ENCODE data around the gene SNX33.
A peak's percentile ranks its signal among the peaks of the same experiment; 100 is the strongest.
"Not testable (repeated sequence)": the region's sequence is repeated elsewhere in the genome, so short reads cannot be mapped to it uniquely, and the experiment has no call there.

Gene SNX33, protein sequence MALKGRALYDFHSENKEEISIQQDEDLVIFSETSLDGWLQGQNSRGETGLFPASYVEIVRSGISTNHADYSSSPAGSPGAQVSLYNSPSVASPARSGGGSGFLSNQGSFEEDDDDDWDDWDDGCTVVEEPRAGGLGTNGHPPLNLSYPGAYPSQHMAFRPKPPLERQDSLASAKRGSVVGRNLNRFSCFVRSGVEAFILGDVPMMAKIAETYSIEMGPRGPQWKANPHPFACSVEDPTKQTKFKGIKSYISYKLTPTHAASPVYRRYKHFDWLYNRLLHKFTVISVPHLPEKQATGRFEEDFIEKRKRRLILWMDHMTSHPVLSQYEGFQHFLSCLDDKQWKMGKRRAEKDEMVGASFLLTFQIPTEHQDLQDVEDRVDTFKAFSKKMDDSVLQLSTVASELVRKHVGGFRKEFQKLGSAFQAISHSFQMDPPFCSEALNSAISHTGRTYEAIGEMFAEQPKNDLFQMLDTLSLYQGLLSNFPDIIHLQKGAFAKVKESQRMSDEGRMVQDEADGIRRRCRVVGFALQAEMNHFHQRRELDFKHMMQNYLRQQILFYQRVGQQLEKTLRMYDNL

DNA sequence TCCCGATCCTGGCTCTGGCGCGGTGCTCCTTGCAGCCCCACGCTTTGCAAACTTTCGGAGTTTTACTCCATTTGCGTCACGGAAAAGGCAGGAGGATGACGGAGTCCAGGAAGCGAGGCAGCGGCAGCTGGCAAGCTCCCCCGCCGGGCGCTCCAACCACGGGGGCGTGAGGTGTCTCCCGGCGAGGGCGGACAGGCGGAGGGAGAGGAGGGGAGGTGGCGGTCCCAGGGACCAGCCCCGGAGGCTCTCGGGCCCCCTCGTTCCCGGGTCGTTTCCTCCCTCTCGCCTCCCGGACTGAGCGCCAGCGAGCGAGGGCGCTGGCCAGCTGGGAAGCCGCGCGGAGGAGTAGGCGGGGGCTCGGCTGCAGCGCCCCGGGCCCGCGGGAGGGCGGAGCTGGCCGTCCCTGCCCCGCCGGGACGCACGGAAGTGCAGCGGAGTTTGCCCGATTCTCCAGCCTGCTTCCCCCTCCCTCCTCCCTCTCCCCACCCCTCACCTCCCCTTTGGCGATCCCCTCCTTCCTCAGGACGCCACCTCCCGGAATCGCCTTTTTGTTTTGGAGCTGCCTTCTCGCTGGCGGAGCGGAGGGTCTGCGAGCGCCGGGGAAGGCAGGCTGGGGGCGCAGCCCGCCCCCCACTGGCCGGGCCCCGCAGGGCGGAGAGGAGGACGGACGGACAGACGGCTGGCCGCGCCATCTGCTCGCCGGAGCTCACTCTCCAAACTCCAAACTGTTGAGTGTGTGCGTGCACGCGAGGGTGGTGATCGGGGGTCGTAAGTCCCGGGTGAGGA is at the start of gene SNX33:
Gene SNX33 (plus strand): TSS at position 543 of the 786 bp plus-strand sequence. CDS start 1,191 bp downstream, outside the sequence.
- peak; percentile 82 for DNase-seq (ENCODE audit: low spot score)

DNA sequence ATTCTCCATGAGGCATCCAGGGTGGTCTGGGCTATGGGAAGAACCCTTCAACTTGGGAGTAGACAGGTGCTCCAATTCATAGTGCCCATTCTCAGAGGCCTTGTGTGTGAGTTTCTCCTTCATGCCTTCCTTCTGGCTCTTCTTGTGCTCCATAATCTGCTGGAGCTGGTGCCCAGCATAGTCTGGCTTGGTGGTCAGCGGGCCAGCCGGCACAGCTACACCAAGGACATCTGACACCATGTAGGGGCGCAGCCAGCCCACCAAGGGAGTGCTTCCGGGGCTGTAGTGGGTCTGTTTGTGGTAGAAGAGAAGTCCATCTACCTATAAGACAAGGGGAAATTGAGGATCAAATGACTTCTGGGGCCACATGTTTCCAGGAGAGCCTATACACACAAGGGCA is 49.4 kb upstream of the SNX33 start:
- no peak for DNase-seq (ENCODE audit: low spot score)

DNA sequence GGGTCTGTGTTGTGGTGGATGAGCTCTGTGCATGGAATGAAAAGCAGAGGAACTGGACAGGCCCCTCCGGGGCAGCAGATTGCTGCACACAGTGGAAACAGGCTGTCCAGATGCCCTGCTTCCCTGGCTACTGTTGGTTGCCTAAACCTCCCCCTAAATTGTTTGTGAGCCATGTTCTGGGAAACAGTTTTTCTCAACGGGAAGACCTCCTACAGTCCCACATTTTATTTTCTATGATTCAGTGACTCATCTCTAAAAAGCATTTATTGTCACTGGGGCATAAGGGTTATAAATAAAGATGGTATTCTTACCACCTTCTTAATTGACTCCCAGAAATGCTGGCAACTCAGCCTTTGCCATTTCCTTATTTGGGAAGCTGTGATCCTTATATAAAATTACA is 48.3 kb upstream of the SNX33 start:
- DNase-seq (ENCODE audit: low spot score): no peak

DNA sequence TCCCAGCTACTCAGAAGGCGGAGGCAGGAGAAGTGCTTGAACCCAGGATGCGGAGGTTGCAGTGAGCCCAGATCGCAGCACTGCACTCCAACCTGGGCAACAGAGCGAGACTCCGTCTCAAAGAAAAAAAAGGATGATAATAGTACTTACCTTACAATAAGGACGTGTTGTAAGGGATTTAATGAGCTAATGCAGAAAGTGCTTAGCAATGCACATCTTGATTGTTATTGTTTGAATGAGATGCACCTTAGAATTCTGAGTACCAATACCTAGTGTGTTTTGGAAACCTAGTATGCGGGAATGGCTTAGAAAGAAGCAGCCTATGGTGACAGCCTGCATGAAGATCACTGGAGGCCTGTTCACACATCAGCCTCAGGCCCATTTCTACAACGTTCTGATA is 41.7 kb upstream of the SNX33 start:
- no peak for DNase-seq (ENCODE audit: low spot score)

DNA sequence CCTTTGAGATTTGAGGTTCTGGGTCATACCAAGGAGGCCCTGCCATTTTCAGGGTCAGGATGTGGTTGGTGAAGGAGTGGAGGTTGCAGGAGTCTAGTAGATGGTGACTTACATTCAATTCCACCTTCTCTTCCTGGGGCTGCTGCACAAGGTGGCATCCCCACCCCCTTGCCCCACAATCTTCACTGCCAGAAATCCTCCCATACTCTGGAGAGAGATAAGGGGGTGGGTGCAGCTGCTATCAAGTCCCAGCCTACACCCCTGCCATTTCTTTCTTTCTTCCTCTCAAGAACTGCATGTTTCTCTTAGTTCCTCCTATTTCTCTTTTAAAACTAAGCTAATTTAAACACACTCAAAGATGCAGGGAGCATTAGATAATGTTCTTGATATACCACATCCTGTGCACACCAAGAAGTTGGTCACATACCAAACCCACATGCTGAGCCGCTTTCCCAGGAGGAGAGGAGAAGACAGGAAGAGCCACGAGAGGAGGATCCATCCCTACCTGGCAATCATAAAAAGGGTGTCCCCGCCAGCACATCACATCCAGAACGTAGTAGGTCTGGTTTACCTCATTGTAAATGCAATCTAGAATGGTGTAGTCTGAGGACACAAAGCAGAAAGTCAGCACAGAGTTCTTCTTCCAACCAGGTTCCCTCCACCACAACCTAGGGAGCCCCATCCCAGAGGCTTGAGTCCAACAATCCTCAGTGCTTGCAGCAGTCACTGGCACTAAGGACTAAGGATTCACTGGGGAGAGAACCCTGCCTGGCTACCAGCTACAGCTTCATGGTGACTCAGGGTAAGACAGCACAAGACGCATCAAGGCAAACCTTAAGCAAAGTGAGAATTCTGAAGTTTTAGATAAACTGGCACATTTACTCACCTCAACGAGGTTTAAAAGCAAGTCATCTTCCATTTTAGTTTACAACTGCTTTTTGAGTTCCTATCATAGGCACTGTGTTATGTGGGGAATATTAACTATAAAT is 40.7 kb upstream of the SNX33 start:
- no peak for DNase-seq (ENCODE audit: low spot score)

DNA sequence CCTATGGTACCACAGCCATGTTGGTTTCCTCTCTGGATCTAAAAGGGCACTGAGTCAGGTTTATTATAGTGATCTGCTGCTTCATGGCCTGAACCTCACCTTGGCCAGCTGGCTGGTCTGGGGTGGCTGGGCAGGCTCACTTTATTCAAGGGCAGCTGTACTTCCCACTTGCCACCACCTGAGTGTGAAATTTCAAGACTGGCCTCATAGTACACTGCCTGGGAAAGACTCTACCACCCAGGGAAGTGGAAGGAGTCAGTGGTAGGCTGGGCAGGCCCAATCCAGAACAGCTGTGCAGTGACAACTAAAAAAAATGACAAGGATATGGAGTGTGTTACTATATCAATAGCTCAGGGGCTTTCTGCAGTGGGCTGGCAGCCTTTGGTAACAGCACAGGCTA is 30.9 kb upstream of the SNX33 start:
- DNase-seq (ENCODE audit: low spot score): no peak

DNA sequence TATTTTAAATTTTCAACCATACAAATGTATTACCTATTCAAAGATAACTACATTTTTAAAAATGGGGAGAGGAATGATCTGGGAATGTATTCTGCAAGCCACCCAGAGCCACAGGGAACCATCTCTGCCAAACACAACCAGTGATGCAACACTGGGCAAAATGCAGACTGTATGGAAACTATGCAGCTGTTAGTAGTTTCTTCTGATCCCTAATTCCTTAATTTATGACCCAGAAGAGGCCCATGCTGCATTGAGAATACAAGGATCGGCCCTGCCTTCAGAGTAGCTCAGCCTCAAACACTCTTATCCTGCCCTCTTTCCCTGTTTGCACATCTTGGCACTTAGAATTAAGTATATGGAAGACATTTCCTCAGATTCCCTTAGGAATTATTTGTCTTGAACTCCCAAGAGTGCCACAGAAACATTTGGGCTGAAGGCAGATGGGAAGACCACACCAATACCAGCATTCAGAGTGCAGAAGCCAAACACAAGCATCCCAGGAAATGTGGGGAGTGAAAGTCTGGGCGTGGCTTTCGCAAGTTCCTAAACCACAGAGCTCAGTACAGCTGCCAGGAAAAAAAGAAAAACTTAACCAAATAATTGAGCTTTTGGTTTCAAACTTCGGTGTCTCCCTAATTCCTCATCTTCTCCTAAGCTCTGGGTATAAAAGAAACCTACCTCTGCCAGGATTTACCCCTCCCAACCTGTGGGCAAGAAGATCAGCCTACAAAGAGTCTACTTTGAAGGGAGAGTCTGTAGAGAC is 27.5 kb upstream of the SNX33 start:
- no peak for DNase-seq (ENCODE audit: low spot score)

DNA sequence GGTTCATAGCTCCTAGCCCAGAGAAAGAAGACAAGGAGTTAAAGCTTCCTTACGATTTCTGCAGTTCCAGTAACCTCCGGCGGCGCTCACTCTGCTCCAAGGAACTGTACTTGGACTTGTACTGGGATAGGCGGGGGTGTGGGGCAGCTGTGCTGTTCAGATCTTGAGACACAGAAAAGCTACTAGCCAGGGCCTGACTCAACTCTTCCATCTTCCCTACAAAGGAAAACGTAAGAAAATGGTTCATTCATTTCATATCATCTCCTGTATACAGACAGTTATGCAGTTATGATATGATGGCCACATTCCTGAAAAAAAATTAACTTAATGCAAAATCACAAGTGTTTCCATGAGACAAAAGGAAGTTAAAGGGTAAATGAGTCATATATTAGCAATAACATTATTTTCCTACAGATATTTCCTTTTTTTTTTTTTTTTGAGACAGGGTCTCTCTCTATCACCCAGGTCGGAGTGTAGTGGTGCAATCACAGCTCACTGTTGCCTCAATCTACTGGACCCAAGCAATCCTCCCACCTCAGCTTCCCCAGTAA is 26.8 kb upstream of the SNX33 start:
- no peak for DNase-seq (ENCODE audit: low spot score)

DNA sequence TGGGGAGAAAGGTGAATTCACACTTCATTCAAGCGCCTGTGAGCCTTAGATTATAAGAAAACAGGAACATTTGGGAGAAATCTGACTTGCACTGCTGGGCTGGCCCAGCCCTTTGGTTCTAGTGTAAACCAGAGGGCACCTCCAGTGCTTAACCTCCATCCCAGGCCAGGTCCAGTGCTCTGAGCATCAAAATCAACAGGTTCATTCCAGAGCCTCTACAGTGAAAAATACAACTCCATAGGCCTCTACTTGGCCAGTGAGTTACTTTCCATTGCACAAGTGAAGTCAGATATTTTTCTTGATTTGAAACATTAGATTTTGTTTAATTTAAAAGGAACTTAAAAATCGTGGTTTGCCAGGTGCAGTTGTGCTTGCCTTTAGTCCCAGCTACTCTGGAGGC is 25.2 kb upstream of the SNX33 start:
- DNase-seq (ENCODE audit: low spot score): no peak

DNA sequence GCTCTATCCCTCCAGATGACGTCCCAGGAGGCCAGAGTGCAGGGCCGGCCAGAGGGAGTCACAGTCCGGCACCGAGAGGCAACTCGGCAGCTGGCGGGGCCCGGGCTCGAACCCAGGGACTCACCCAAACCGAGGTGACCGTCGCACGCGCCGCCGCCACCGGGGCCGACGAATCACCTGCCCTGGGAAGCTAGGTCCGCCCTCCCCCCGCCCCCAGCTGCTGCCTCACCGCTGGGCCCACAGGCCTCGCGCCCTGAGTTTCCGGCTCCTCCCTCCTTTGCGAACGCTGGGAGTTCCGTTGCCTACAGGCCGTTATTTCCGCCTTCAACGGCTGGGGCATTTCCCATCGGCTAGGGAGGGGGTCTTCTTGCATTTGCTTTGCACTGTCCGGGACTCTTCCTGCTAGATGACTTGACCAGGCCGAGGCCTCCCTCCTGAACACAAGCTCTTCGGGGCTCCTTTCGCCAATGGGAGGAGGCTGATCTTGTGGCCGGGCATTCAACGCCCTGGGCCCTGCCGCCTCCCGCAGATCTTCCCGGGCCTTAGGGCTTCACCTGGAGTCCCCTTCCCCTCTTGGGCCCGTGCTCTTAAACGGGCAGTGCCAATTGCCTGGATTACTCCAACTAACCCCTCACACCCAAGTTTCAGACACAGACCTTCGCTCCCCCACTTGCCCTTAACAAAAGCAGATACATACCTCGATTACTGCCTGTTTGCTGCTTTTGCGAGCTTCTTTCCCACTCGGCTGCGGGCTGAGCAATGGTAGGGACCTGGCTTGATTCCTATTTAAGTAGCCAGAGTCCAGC is 22.0 kb upstream of the SNX33 start, which contains the start of gene SNUPN:
Gene SNUPN (minus strand): TSS at position 184 of the 806 bp plus-strand sequence. CDS start 4,674 bp downstream, outside the sequence.
- DNase-seq (ENCODE audit: low spot score): peak; percentile 94

DNA sequence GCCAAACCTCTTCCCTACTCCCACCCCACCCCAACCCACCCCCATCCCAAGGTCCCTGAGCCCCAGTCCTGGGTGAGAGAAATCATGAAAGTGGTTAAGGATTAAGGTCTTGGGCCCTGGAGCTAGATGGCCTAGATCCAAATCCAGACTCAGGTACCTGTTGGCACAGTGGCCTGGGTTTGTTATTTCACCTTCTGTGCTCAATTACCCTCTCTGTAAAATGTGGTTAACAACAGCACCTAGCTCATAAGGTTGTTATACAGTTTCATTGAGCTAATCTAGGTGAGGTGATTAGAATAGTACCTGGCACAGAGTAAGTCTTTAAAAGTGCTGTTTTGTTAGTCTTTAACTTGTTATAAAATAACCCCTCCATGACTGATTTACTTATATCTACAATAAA is 15.8 kb upstream of the SNX33 start:
- DNase-seq (ENCODE audit: low spot score): no peak

DNA sequence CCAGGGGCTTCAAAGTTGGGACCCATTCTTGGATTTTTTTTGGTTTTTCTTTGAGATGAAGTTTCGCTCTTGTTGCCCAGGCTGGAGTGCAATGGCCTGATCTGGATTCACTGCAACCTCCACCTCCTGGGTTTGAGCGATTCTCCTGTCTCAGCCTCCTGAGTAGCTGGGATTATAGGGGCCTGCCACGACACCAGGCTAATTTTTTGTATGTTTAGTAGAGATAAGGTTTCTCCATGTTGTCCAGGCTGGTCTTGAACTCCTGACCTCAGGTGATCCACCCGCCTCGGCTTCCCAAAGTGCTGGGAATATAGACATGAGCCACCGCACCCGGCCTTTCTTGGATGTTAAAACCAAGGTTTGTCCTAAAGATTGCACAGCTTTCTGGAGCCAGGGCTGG is 13.8 kb upstream of the SNX33 start:
- not testable (repeated sequence) for DNase-seq (ENCODE audit: low spot score)

DNA sequence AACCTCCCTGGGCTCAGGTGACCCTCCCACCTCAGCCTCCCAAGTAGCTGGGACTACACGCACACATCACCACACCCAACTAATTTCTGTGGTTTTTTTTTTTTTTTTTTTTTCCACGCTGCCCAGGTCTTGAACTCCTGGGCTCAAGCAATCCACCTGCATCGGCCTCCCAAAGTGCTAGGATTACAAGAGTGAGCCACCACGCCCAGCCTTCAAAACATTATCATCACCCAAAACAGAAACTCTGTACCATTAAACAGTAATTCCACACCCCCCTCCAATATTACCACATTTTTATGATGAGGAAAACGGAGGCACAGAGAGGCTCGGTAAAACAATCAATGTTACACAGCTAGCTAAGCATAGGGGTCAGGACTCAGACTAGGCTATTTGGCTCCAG is 11.7 kb upstream of the SNX33 start:
- DNase-seq (ENCODE audit: low spot score): no peak

DNA sequence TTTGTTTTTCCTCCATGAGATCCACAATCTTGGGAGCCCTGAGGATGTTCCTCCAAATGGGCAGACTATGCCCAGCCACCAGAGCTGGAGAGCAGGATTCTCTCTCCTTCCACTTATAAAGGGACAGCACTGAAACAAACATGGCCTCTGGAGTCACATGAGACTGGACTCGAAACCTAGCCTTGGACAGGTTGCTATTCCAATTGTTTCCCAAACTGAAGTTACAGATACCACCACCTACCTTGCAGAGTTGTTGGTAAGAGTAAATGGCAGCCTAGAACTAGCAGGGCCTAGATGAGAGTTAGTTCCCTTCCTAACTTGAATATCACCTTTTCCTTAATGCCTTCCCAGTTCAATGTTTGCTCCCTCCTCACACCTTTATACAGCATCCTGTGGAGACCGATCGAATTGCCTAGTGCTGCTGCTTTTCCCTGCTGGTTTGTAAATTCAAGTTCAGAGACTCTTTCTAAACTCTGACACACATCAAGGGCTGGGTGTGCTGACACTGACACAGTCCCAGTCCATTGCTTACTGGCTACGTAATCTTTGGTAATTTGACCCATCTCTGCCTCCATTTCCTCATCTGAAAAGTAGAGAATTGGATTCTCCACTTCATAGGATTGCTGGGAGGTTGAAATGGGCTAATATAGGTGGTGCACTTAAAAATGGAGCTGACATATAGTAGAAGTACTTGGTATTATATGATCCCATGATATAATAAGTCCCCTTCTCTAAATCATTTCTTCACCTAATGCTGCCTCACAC is 10.3 kb upstream of the SNX33 start:
- no peak for DNase-seq (ENCODE audit: low spot score)

DNA sequence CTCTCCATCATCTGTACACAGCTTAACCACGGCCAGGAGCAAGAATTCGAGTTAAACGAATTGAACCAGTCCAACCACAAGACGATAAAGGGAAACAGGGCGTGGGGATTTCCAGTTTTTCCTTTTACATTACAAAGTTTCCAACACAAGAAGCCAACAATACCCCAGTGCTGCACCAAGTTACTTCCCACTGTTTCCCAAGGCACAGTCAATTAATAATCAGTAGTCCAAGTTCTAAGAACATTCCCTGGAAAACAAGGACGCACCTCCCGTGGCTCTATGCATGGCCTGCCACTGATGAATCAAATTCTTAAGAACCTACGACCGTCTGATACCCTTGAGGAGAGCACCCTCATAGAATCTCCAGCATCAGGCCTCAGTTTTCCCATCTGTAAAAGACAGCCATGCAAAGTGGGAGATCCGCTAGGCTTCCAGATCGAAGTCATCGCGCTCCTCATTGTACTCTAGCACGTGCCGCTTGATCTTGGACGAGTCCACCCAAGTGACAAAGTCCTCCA is 8.5 kb upstream of the SNX33 start:
- DNase-seq (ENCODE audit: low spot score): no peak

DNA sequence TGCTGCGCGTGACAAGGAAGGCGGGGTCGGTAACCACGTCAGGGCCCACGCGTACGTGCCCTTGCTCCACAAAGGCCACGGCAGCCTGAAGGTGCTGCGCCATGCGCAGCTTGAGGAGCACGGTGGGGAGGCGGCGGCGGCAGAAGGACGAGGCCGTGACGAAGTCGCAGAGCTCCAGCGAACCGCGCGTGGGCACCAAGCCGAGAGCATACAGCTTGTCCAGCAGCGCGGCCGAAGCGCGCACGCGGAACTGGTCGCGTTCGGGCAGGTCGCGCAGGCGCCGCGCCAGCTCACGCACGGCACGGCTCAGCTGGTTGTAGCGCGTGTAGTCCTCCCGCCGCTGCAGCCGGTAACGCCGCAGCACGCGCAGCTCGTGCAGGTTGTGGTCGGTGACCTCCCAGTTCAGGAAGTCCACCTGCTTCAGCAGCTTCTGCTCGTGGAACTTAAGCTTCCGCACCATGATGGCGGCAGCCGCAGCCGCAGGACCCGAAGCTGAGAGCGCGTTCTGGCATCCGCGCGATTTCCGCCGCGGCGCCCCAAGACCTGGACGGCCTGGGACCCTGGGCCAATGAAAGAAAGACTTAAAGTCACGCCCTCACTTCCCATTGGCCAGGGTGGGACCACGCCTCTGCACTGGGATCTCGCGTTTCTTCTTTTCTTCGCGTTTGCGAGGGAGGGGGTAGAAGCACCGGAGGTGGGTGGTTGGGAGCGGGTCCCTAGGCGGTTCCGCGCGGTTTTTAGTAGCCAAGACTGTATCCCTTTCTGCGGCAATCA is 7.8 kb upstream of the SNX33 start, which contains the start of gene IMP3:
Gene IMP3 (minus strand): TSS at position 516 of the 774 bp plus-strand sequence. CDS start 56 bp downstream, at position 460.
- peak; percentile 97 for DNase-seq (ENCODE audit: low spot score)

DNA sequence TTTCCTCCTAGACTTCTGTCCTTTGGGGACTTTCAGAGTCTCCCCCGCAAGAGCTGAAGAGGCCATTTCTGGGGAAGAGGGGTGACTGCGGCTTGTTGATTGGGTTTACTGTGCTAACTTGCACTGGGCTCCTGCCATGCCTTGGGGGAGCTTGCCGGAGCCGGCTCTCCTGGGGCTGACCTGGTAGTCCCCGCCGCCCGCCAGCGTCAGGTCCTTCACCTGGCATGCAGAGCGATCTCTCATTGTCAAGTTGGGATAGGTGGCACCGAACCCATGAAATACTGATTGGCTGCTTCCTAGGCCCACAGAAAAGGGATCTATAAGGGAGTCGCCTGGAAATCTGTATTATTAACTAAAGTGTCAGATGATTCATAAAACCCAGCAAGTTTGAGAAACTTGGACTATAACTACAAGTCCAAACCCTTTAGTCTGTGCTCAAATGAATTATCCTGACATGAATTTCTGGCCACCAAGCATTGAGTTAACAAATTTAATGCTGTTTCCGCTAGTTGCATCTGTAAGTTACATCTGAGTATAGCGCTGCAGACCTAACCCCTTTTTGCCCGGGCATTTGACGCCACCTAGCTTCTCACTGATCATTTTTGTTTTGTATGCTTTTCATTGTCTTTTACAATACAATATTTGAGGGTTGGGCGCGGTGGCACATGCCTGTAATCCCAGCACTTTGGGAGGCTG is 7.1 kb upstream of the SNX33 start:
- DNase-seq (ENCODE audit: low spot score): peak; percentile 83
